Superior temporal gyrus (tissue), 1 donor: ENCODE data around the gene ENOX2.
"Not testable (repeated sequence)": the region's sequence is repeated elsewhere in the genome, so short reads cannot be mapped to it uniquely, and the experiment has no call there.

Experiments
- DNase-seq: peaks from one replicate; pipeline ENCODE4 v3.0.0-alpha.2; 2016; ENCODE audit errors: extremely low spot score

The ENOX2 gene

DNA sequence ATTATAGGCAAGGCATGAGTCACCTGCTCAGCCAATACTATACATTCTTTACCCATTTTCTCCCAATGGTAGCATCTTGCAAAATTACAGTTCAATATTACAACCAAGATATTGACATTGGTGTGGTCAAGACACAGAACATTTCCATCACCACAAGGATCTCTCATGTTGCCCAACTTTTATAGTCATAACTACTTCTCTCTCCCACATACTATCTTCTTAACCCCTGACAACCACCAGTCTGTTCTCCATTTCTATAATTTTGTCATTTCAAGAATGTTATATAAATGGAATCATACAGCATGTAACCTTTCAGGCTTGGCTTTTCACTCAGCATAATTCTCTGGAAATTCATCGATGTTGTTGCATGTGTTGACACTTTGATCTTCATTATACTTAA is 144.9 kb downstream of the ENOX2 start:
- no peak for DNase-seq

DNA sequence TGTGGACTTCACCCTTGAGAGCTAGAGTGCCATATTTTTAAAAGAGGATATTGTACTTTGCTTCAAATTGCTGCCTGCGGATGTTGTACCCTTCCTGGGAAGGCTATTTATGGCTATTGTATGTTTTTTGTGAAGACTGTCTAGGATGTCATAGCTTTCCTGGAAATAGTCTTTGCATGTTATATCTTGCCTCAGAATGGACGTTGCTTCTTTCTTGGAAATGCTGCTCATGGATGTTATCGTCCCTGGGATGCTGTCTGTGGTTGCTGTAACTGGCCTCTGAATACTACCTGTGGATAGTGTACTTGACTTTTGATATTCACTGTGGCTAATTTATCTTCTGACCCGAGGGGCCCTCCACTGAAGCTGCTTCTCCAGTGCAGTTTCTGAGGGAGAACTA is 146.8 kb downstream of the ENOX2 start:
- DNase-seq, result no peak

GRCh38 chrX:130754353-130754752 is 148.7 kb downstream of the ENOX2 start:
- no peak for DNase-seq

DNA sequence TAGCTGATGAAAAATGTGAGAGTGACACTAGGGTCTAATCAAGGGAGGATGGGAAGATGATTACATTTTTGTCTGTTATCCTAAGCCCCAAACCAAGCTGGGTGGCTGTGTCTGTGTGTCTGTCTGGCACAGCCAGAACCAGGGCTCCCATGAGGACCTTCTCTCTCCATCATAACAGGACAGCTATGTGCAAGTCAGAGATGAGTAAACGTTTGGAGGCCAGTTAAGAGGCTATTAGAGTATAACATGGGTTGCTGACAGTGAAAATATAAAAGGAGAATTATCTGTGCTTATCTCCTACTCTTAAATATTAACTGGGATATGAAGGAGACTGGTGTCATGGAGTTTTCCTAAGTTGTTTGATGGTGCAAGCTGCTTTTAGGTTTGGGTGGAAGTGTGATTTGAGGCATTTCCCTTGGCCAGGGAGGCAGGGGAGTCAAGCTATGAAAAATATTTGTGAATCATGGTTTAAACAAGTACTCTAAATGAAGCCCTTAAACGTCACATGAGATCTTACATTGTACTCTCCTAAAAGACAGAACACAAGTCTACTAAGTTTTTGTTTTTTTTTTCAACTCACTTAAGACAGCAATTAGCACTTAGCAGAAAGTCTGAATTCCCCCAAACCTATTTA is 156.2 kb downstream of the ENOX2 start:
- no peak for DNase-seq

DNA sequence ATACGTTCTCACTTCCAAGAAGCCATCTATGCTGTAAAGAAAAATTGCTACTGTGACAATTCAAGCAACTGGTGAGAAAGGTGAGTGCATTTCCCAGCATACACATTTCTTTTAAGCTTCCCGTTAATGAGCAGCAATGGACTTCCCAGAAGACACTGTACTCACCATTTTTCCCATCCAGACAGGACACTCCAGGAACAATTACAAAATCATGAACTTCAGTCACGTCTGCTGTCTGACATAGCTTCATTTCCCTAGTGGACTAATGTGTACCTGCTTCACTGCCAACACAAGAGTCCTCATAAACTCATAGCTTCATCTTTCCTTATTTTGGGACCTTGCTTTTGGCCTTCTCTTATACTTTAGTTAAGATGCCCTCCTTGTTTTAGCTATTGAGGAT is 156.9 kb downstream of the ENOX2 start:
- DNase-seq, result no peak

- DNase-seq, result no peak
Observed at GRCh38 chrX:130741584-130741983, 161.4 kb downstream of the ENOX2 start.

GRCh38 chrX:130741151-130741550 is 161.9 kb downstream of the ENOX2 start:
- no peak for DNase-seq

- no peak for DNase-seq
Observed at GRCh38 chrX:130738638-130739195, 164.3 kb downstream of the ENOX2 start.

GRCh38 chrX:130734713-130735112 is 168.3 kb downstream of the ENOX2 start:
- DNase-seq, result no peak

DNA sequence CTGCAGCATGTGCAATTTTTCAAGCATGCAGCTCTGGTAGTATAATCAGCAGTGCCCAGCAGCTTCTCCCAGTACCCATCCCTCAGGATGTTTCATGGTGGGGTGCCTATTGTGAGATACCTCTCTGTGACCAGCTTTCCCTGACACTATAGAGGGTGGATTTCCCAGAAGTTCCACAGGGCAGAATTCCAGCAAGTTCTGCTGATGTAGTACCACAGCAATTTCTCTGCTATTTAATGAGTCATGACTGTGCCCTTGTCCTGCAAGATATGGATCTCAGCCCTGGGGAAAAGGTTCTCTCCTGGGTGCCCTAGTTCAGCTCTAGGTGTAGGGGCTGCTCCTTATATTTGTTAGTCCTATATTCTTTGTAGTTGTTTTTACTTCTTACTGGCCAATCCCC is 174.8 kb downstream of the ENOX2 start:
- DNase-seq, result no peak

DNA sequence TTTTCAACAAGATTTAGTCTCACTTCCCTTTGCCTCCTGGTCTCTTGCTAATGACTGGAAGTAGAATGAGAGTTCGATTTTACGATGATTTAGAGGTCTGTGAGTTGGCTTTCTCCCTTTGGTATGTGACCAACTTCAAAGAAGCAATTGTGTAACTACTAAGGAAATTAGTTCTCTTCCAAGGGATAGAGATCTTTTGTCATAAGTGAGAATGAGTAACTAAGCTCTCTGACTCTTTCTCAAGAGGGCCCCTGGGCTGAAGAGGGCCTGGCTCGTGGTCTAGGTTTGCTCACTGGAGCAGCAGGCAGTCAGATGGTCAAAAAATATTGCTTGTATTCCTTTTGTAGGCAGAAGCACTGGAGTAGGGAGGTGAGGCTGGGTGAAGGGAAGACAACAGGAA is 176.3 kb downstream of the ENOX2 start:
- no peak for DNase-seq

DNA sequence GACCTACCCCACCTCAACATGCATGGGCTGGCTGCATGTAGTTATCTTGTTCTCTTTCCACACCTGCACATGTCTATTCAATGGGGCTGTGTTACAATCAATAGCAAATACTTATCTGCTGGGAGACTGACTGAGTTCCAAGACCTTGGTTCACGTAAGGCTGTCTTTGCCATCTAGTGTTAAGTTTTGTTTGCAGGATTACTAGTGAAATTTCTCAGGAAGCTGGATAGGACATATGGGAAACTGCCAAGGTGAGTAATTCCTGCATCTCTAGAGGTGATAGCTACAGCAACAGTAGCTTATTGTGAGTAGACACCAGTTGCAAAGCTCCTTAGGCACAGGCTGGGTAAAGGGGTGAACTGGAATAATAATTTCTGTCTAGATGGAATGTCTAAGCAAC is 177.5 kb downstream of the ENOX2 start:
- DNase-seq, result no peak

DNA sequence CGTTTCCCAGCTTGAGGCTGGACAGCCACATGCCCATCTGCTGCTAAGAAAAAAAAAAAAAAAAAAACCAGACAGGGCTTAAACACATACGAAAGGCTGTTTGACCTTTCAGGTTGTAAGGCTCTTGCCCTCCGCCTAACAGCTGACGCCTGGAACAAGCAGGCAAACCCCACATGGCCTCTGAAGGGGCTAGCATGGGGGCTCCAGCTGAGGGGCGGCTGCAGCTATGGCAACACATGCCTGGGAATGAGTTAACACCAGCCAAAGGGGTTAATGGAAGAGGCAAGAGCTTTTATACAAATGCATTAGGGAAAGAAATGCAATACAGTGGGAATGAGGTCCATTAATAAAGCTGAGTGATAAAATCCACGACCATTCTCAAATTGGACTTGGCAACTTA is 183.6 kb downstream of the ENOX2 start:
- no peak for DNase-seq

- no peak for DNase-seq
Observed at GRCh38 chrX:130718137-130718536, 184.9 kb downstream of the ENOX2 start.

- no peak for DNase-seq
Observed at GRCh38 chrX:130716781-130717413, 186.1 kb downstream of the ENOX2 start.

GRCh38 chrX:130716346-130716745 is 186.7 kb downstream of the ENOX2 start:
- DNase-seq, result no peak

GRCh38 chrX:130715299-130715698 is 187.7 kb downstream of the ENOX2 start:
- no peak for DNase-seq

- DNase-seq, result no peak
Observed at GRCh38 chrX:130714665-130715064, 188.3 kb downstream of the ENOX2 start.

DNA sequence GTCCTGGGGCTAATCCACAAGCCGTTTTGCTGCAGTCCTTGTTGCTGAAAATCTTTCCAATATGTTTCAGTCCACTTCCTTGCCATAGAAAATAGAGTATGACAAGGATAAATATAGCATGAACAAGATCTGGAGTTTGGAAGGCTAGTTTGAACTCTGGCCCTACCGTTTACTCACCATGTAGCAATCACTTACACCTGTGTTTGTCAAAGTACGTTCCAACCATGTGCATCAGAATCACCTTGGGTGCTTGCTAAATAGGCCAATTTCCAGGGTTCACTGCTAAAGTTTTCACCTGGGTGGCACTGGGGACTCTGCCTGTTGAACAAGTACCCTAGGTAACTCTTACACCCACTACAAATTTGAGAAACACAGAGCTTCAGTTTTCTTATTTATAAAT is 188.9 kb downstream of the ENOX2 start:
- no peak for DNase-seq

GRCh38 chrX:130709178-130709577 is 193.8 kb downstream of the ENOX2 start:
- DNase-seq, result not testable (repeated sequence)

- no peak for DNase-seq
Observed at GRCh38 chrX:130705591-130705990, 197.4 kb downstream of the ENOX2 start.

DNA sequence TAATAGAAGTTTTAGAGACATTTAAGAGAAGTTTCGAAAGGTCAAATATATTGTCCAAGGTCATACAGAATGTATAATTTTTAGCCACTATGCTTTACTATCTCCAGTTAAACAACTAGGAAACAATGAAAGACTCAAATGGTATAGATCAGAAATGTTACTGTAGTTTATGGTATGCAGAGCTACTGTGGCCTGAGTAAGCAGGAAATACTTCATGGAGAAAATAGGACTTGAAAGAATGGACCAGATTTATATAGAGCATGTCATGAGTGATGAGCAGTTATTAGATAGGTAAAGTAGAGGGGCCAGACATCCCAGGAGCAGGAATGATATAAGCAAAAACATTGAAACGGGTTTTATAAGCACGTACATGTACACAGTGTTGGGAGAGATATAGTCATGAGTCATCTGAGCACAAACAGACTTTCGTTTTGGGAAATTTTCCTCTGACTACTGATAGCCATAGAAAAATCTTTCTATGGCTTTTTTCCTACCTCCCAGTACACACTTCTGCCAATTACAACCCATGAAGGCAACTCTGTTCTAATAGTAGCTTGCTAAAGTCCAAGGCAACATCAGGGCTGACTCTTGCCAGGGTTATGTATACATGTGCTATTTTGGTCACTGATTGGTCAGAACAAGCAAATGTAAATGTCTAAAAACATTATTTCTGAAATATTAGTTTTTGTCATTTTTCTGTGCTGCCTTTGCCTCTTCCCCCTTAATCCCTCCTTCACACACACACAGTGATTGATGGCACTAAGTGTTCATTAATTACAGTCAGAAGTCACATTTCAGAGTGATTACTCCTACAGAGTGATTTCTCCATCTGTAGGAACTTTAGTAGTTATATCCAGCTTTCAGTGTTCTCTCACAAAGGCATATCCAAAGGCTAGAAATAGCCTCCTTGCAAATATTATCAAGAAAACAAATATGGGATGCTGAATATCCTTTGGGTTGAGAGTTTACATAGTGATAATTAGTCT is 198.7 kb downstream of the ENOX2 start:
- no peak for DNase-seq
